Activated CD4-positive, alpha-beta T cell treated with anti-CD3 and anti-CD28 coated beads, Interleukin-2, amount 50 U/mL, for 16 hours (primary cell): Measurements from ENCODE around the gene MT1X.

Experiments used
- DNase-seq: peaks from one replicate; pipeline ENCODE4 v3.0.0-alpha.2; 2020

MT1X gene

GRCh38 chr16:56681939-56682702, at the start of gene MT1X:
Gene MT1X, plus strand, starts transcription at chr16:56682470. Its CDS starts 71 bp downstream, at chr16:56682541.
- DNase-seq = peak; percentile 92

- DNase-seq = no peak
Observed at GRCh38 chr16:56632848-56633365, 49.4 kb upstream of the MT1X start.

- DNase-seq = no peak
Observed at GRCh38 chr16:56633535-56633934, 48.7 kb upstream of the MT1X start.

- no peak for DNase-seq
Observed at GRCh38 chr16:56634715-56635440, 47.4 kb upstream of the MT1X start.

GRCh38 chr16:56635441-56635967, 46.8 kb upstream of the MT1X start:
- DNase-seq = no peak

GRCh38 chr16:56636616-56637413, 45.5 kb upstream of the MT1X start:
- DNase-seq = no peak

- DNase-seq = no peak
Observed at GRCh38 chr16:56637814-56638750, 44.2 kb upstream of the MT1X start, which contains the start of gene MT1A. Gene MT1A, plus strand, starts transcription at chr16:56638666. Its CDS starts 73 bp downstream, at chr16:56638739.

- DNase-seq = no peak
Observed at GRCh38 chr16:56639045-56639444, 43.2 kb upstream of the MT1X start.

- DNase-seq = no peak
Observed at GRCh38 chr16:56640076-56640475, 42.2 kb upstream of the MT1X start.

- no peak for DNase-seq
Observed at GRCh38 chr16:56641166-56641565, 41.1 kb upstream of the MT1X start.

- peak; percentile 78 for DNase-seq
Observed at GRCh38 chr16:56643080-56643778, 39.0 kb upstream of the MT1X start.

- no peak for DNase-seq
Observed at GRCh38 chr16:56643833-56644232, 38.4 kb upstream of the MT1X start.

GRCh38 chr16:56645311-56645710, 37.0 kb upstream of the MT1X start:
- DNase-seq = no peak

- no peak for DNase-seq
Observed at GRCh38 chr16:56645838-56646237, 36.4 kb upstream of the MT1X start.

GRCh38 chr16:56647641-56648431, 34.4 kb upstream of the MT1X start:
- DNase-seq = no peak

- no peak for DNase-seq
Observed at GRCh38 chr16:56649271-56649670, 33.0 kb upstream of the MT1X start.

GRCh38 chr16:56649820-56650219, 32.5 kb upstream of the MT1X start:
- DNase-seq = no peak

GRCh38 chr16:56651586-56651985, 30.7 kb upstream of the MT1X start, which contains the start of gene MT1B:
Gene MT1B, plus strand, starts transcription at chr16:56651886. Its CDS starts 68 bp downstream, at chr16:56651954.
- DNase-seq = no peak

GRCh38 chr16:56652600-56652999, 29.7 kb upstream of the MT1X start:
- DNase-seq = no peak

- no peak for DNase-seq
Observed at GRCh38 chr16:56653218-56653617, 29.1 kb upstream of the MT1X start.
